RWPE1 (cell line): ENCODE results near the gene SYNJ1.
A peak's percentile ranks its signal among the peaks of the same experiment; 100 is the strongest.
"Not testable (repeated sequence)": the region's sequence is repeated elsewhere in the genome, so short reads cannot be mapped to it uniquely, and the experiment has no call there.

Experiments
- CTCF ChIA-PET: fragments of 350-600 bp; sonication (Branson Sonifier 250); formaldehyde crosslinking; extraction: SDS; loops from one replicate; lab custom pipeline; 2021; lab: Yijun Ruan, JAX
- POLR2A ChIA-PET: fragments of 400-600 bp; formaldehyde crosslinking; extraction: SDS; loops from one replicate; lab custom pipeline; 2020; ENCODE audit warnings: antibody characterized with exemption; ENCODE audit not compliant: low non-redundant PET; lab: Yijun Ruan, JAX
- DNase-seq: peaks from one replicate; pipeline ENCODE4 v3.0.0; 2012; ENCODE audit warnings: low spot score
- H3K27ac ChIP-seq: fragments of 450-650 bp; 2 replicates; pipeline ENCODE4 v1.5.1; 2017
- TF ChIP-seq, protein P1 (sequence below): fragments of 450-650 bp; conservative IDR thresholded peaks from 2 replicates; pipeline ENCODE4 v1.5.1; 2017; ENCODE audit warnings: low read depth, mild to moderate bottlenecking

SYNJ1 gene, protein sequence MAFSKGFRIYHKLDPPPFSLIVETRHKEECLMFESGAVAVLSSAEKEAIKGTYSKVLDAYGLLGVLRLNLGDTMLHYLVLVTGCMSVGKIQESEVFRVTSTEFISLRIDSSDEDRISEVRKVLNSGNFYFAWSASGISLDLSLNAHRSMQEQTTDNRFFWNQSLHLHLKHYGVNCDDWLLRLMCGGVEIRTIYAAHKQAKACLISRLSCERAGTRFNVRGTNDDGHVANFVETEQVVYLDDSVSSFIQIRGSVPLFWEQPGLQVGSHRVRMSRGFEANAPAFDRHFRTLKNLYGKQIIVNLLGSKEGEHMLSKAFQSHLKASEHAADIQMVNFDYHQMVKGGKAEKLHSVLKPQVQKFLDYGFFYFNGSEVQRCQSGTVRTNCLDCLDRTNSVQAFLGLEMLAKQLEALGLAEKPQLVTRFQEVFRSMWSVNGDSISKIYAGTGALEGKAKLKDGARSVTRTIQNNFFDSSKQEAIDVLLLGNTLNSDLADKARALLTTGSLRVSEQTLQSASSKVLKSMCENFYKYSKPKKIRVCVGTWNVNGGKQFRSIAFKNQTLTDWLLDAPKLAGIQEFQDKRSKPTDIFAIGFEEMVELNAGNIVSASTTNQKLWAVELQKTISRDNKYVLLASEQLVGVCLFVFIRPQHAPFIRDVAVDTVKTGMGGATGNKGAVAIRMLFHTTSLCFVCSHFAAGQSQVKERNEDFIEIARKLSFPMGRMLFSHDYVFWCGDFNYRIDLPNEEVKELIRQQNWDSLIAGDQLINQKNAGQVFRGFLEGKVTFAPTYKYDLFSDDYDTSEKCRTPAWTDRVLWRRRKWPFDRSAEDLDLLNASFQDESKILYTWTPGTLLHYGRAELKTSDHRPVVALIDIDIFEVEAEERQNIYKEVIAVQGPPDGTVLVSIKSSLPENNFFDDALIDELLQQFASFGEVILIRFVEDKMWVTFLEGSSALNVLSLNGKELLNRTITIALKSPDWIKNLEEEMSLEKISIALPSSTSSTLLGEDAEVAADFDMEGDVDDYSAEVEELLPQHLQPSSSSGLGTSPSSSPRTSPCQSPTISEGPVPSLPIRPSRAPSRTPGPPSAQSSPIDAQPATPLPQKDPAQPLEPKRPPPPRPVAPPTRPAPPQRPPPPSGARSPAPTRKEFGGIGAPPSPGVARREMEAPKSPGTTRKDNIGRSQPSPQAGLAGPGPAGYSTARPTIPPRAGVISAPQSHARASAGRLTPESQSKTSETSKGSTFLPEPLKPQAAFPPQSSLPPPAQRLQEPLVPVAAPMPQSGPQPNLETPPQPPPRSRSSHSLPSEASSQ (N-terminal part only)

DNA sequence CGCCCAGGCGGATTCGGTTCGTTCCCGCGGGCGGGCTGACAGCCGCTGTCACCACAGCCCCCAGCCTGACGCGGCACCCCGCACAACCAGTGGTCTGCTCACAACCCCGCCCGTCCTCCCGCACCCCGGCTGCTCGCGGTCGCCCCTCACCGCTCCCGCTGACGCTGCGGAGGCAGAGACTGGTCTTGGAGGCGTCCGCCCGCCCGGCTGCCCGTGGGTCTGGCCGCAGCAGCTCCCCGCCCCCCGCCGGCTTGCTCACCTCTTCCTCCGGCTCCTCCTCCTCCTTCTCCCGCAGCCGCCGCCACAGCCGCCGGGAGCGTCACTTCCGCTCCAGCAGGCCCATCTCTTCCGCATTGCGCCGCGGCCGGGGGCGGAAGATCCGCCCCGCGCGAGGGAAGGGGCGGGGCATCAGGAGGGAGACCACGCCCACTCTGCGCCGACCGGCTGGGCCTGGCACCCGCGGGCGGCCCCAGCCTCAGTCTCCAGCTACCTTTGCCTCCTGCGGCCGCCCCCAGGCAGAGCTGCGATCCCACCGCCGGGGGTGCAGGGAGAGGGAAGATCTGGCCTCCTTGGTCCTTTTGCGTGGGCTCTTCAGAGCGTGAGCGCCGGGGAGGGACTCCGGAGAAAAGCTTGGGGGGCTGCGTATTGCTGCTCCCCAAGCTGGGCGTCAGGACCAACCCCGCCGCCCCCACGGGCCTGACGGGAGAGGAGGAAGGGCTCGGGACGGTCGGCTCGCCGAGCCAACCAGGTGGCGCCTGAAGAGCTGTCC lies at the start of gene SYNJ1:
Gene SYNJ1 (minus strand): TSS at position 327 of the 769 bp plus-strand sequence. CDS start 1,118 bp downstream, outside the sequence.
- DNase-seq = peak; percentile 91
- H3K27ac ChIP-seq = peak within 1 kb of the TSS; percentile 88
- POLR2A ChIA-PET = no interaction called here
- TF ChIP-seq, protein P1, sequence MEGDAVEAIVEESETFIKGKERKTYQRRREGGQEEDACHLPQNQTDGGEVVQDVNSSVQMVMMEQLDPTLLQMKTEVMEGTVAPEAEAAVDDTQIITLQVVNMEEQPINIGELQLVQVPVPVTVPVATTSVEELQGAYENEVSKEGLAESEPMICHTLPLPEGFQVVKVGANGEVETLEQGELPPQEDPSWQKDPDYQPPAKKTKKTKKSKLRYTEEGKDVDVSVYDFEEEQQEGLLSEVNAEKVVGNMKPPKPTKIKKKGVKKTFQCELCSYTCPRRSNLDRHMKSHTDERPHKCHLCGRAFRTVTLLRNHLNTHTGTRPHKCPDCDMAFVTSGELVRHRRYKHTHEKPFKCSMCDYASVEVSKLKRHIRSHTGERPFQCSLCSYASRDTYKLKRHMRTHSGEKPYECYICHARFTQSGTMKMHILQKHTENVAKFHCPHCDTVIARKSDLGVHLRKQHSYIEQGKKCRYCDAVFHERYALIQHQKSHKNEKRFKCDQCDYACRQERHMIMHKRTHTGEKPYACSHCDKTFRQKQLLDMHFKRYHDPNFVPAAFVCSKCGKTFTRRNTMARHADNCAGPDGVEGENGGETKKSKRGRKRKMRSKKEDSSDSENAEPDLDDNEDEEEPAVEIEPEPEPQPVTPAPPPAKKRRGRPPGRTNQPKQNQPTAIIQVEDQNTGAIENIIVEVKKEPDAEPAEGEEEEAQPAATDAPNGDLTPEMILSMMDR = no peak
- CTCF ChIA-PET = interaction anchor here (0.7 kb wide), 1 partner anchor 23 kb away, joined by 6 read pairs; no protein-coding TSS in a partner anchor

DNA sequence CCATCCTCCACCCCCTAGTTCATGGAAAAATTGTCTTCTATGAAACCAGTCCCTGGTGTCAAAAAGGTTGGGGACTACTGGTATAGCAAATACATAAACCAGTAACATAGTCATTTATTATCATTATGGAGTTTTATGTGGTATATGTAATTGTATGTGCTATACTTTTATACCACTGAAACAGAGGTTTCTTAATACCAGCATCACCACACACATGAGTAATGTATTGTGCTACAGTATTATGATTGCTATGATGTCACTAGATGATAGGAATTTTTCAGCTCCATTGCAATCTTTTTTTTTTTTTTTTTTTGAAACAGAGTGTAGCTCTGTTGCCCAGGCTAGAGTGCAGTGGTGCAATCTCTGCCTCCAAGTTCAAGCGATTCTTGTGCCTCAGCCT lies 49.5 kb upstream of the SYNJ1 start:
- H3K27ac ChIP-seq = no peak overlapping the region
- no peak for DNase-seq
- ChIA-PET CTCF (no interaction called here), POLR2A (no interaction called here)
- TF ChIP-seq, protein P1 = no peak

DNA sequence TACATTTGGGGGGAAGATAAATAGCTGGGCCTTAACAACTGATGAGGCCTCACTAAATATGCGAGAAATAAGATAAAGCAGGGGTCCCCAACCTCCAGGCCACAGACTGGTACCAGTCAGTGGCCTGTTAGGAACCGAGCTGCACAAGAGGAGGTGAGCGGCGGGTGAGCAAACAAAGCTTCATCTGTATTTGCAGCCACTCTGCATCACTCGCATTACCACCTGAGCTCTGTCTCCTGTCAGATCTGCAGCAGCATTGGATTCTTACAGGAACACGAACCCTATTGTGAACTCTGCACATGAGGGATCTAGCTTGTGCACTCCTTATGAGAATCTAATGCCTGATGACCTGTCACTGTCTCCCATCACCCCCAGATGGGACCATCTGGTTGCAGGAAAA lies 48.9 kb upstream of the SYNJ1 start:
- no peak for DNase-seq
- no peak overlapping the region for H3K27ac ChIP-seq
- ChIA-PET CTCF (no interaction called here), POLR2A (no interaction called here)
- TF ChIP-seq, protein P1 = no peak

DNA sequence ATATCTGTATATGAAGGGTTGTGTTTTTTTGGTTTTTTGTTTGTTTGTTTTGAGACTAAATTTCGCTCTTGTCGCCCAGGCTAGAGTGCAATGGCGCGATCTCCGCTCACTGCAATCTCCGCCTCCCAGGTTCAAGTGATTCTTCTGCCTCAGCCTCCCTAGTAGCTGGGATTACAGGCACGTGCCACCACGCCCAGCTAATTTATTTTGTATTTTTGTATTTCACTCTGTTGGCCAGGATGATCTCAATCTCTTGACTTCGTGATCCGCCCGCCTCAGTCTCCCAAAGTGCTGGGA lies 45.2 kb upstream of the SYNJ1 start:
- peak overlapping the region; percentile 91 for H3K27ac ChIP-seq
- POLR2A ChIA-PET = interaction anchor here (0.6 kb wide), 1 partner anchor 50 kb away, joined by 4 read pairs; no protein-coding TSS in a partner anchor
- CTCF ChIA-PET = interaction anchor here (0.7 to 1.1 kb wide), 2 partner anchors 43 to 589 kb away, joined by 3 to 6 read pairs; no protein-coding TSS in a partner anchor
- DNase-seq = not testable (repeated sequence)

DNA sequence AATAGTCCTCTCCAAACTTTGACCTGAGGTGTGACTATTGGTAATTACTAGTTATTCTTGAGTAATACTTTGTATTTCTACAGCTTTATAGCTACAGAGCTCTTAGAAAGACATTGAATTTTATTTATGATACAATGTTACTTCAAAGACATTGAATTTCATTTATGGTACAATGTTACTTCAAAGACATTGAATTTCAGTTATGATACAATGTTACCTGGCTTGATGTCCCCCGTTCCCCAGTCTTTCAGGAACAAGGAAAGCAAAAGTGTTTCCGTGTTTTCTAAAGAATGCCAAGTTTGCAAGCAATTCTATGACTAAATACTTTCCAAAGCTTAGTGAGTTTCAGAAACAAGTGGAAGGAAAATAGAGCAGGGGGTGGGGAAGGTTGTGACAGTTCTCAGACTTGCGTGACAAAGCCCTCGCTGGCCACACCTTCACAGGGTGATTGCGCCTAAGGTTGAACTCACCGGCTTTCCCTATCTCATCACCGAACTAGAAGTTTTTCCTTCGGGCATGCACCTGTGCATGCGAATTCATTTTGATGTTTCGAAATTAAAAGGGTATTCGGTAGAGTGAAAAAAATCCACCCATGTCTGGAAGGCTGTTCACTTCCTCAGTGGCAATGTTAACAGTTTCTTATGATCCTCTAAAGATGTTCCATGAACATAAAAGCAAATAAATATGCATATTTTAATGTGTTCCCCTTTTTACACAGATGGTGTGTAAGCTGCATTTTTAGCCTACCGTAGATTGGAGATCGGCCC lies 44.7 kb upstream of the SYNJ1 start:
- TF ChIP-seq, protein P1 = no peak
- CTCF ChIA-PET = interaction anchor here (0.7 to 1.6 kb wide), 4 partner anchors 14 to 589 kb away, joined by 3 to 6 read pairs (median 3); no protein-coding TSS in a partner anchor
- POLR2A ChIA-PET = interaction anchor here (0.6 kb wide), 1 partner anchor 49 kb away, joined by 4 read pairs; no protein-coding TSS in a partner anchor
- H3K27ac ChIP-seq = peak overlapping the region; percentile 91
- peak; percentile 27 for DNase-seq
